ENCODE data around the gene CYP17A1.
"Not testable (repeated sequence)": the region's sequence is repeated elsewhere in the genome, so short reads cannot be mapped to it uniquely, and the experiment has no call there.

Gene CYP17A1, protein sequence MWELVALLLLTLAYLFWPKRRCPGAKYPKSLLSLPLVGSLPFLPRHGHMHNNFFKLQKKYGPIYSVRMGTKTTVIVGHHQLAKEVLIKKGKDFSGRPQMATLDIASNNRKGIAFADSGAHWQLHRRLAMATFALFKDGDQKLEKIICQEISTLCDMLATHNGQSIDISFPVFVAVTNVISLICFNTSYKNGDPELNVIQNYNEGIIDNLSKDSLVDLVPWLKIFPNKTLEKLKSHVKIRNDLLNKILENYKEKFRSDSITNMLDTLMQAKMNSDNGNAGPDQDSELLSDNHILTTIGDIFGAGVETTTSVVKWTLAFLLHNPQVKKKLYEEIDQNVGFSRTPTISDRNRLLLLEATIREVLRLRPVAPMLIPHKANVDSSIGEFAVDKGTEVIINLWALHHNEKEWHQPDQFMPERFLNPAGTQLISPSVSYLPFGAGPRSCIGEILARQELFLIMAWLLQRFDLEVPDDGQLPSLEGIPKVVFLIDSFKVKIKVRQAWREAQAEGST

DNA sequence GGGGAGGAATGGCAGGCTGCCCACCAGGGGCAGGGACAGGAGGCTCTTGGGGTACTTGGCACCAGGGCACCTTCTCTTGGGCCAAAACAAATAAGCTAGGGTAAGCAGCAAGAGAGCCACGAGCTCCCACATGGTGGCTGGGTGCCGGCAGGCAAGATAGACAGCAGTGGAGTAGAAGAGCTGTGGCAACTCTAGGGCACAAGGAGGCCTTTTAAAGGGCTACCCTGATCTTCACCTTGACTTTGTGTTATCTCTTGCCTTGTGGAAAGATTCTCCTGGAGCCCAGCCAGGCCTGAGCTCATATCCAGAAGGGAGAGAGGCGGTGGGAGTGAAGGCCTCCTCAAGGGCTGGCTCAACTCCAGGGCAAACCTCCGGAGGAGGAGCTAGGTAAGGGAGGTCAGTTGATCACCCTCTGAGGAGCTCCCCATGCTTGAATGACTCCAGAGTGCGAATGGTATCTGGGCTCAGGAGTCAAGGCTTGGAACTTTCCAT is at the start of gene CYP17A1:
Gene CYP17A1 (minus strand): TSS at position 184 of the 492 bp plus-strand sequence. CDS start 52 bp downstream, at position 132.
- no peak for DNase-seq (ENCODE audit: low read depth)

DNA sequence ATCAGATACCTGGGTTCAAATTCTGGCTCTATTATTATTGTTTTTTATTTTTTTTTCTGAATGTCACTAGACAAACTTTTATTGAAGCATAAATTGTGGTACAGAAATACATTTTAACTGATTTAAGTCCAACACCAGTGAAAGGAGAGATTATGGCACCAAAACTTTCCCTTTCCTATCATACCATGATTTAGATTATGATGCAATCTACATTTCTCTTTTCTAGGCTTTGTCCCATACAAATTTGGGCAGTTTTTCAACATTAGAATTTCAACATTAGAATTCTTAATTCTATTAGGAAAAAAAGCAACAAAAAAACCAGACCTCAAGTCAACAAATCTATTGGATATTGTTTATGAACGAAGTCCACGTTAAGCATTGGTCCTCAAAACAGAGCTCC is 43.0 kb upstream of the CYP17A1 start:
- DNase-seq (ENCODE audit: low read depth), result no peak

DNA sequence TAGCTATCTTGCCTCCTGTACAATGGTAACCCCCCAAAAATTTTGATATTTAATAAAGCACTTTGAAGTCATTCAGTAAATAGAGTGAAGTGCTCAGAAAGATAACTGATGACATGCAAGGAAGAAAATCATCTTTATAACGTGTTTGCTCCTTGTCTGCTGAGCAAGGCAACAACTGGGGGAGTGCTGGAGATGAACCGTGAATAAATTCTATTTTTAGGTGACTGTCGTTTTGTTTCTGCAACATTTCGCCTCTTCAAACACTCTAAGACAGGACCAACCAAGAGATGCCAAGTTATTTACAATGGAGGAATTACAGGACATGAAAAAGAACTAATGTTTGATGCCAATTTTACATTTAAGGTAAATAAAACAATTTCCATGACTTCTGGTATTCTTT is 41.4 kb upstream of the CYP17A1 start:
- DNase-seq (ENCODE audit: low read depth), result no peak

DNA sequence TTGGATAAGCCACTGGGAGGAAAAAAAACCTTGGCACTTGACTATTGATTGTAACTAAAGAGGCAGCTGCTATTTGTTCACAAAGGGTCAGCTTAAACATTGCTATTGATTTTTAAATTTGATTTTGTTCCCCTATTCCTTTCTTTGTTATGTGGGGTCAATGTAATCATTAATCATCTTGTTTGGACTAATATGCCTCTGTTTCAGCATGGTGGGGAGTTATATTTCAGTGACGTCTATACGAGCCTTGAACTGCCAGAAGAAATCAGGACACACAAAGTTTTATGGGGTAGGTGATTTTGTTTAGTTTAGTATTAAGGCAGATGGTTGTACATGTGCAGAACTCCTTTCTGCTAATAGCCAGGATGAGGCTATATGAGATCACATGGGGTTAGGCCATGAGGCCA is 39.5 kb upstream of the CYP17A1 start:
- no peak for DNase-seq (ENCODE audit: low read depth)

DNA sequence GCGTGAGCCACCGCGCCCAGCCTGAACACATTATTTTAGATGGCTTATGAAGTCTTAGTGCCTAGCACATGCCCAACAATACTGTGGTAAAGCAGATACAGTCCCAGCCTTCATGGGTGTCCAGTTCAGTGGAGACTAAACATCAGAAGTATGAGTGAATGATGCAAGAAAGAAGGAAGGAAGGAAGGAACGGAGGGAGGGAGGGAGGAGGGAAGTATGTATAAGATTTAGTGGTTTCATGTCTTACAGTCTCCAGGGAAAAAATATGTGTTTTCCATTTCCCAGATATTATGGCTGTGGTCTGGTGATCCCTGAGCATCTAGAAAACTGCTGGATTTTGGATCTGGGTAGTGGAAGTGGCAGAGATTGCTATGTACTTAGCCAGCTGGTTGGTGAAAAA is 35.0 kb upstream of the CYP17A1 start:
- no peak for DNase-seq (ENCODE audit: low read depth)

DNA sequence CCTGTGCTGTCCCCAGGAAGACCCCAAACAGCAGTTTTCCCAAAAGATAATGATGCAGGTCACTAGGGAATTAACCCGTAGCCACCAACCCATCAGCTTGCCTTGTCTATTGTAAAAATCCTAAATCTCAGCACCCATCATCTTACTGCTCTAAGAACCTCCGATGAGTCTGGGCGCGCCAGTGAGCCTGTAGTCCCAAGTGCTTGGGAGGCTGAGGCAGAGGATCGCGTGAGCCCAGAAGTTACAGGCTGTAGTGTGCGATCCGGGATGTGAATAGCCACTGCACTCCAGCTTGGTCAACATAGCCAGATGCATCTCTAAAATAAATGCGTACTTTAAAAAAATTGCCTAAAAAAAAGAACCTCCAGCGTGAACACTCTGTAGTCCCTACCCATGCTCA is 33.0 kb upstream of the CYP17A1 start:
- no peak for DNase-seq (ENCODE audit: low read depth)

DNA sequence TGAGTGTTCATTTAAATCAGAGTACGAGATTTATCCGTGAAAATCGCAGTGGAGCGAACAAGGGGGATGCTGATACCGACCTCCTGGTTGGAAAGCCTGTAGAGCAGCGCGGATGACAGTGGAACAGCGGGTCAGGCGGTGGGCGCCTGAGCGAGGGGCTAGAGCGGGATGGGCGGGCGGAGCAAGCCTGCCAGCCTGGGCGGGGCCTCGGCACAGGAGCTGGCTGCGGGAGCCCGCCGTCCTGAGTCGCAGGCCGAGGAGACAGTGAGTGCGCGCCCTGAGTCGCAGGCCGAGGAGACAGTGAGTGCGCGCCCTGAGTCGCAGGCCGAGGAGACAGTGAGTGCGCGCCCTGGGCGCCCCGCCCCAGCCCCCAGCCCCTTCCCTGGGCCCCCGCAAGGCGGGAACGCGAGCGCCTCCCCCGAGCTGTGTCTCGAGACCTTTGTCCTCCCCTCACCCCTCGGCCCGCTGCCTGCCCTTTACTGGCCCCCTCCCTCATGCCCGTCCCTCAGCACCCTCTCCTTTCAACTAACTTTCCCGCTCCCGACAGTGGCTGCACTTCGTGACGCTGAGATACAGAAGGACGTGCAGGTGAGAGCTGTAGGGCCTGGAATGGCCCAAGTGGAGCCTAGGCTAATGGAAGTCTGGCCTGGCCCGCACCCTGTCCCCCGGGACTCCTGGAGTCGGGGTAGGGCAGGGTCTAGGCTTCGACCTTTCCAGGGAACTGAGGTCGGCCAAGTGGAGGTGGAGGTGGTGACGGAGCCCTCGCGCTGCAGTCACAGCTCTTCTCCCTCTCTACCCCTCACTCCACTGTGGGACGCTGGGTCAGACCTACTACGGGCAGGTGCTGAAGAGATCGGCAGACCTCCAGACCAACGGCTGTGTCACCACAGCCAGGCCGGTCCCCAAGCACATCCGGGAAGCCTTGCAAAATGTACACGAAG is 32.3 kb upstream of the CYP17A1 start, which contains the start of gene AS3MT:
Gene AS3MT (plus strand): TSS at position 213 of the 941 bp plus-strand sequence. CDS start 123 bp downstream, at position 336.
- no peak for DNase-seq (ENCODE audit: low read depth)

DNA sequence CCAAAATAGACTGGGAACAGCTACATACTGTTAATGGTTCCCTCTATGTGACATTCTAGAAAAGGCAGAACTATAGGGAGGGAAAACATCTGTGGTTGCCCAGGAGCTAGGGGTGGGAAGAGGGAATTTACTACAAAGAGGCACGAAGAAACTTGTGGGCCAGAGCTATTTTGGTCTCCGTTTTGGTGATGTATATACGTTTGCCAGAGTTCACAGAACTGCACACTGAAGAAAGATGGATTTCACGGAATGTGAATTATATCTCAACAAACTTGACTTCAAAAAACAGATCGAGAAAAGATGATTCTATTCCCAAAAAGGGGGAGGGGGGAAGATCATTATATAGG is 31.7 kb upstream of the CYP17A1 start:
- DNase-seq (ENCODE audit: low read depth), result no peak

DNA sequence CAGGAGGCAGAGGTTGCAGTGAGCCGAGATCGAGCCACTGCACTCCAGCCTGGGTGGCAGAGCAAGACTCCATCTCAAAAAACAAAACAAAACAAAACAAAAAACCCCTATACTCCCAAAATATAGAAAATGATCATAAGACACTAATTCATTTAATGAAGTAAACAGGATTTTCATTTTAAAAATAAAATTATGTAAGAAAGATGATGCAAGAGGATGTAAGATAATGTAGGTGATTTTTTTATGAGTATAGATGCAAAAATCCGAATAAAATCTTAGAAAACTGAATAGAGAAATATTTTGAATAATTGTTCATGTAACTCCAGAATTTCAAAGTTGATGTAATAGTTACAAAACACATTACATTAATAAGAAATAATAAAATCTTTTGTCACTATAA is 28.4 kb upstream of the CYP17A1 start:
- no peak for DNase-seq (ENCODE audit: low read depth)

DNA sequence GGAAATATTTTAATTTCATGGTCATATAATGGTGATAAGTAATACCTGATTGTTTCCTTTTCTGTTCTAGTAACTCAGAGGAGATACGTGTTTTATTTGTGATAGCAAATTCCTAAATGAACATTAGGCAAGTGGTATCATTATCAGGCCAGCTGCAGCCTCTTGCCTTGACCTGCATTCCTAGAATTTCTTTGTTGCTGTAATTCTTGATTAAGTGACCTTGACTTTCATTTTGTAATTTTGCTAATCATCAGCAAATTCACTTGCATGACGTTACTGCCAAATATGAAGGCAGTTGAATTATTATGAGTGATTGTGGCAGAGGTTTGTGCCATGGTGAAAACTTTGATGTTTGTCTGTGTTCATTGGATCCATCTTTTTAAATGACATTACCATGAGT is 26.4 kb upstream of the CYP17A1 start:
- no peak for DNase-seq (ENCODE audit: low read depth)

DNA sequence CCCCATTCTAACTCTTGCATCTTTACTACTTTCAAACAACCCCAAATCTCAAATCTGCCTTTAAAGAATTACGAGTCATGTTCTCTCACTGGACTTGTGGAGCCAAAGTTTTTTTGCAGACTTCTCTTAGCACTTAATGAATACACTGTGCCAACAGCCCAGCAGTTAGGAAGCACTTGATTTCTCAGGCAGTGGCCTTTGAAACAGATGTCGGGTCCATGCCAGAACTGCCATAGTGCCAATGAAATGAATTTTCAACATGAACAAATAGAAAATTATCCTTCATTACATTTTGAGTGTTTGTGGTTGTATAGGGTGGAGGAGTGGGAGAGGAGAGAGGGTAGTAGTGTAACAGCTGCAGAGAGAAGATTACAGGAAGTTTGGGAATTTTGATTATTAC is 22.7 kb upstream of the CYP17A1 start:
- DNase-seq (ENCODE audit: low read depth), result no peak

DNA sequence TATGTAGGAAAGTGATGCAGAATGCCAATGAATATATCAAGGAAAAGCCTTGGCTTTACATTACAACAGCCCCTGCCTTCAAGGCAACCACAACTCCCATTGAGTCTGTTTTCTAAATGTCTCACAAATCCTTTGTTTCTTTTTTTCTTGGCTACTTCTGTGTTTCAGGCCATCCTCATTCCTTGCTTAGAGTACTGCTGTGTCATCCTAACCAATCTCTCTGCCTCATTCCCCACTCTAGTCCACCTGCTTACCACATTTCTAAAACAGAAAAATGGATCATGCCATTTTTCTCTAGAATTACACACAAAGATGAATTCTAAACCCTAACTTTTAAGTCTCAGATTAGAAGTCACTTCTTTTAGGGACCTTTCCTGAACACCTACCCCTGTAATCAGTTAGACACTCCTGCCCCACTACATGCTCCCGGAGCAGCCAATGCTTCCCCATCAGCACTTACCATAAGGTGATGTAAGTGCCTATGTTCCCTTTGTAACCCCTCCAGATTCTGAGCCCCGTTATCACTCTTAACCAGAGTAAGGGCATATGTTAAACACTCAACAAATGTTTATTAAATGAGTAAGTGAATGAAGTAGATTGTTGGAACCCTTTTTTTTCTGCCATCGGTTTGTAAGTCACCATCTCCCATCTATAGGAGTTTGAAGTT is 19.7 kb upstream of the CYP17A1 start:
- no peak for DNase-seq (ENCODE audit: low read depth)

DNA sequence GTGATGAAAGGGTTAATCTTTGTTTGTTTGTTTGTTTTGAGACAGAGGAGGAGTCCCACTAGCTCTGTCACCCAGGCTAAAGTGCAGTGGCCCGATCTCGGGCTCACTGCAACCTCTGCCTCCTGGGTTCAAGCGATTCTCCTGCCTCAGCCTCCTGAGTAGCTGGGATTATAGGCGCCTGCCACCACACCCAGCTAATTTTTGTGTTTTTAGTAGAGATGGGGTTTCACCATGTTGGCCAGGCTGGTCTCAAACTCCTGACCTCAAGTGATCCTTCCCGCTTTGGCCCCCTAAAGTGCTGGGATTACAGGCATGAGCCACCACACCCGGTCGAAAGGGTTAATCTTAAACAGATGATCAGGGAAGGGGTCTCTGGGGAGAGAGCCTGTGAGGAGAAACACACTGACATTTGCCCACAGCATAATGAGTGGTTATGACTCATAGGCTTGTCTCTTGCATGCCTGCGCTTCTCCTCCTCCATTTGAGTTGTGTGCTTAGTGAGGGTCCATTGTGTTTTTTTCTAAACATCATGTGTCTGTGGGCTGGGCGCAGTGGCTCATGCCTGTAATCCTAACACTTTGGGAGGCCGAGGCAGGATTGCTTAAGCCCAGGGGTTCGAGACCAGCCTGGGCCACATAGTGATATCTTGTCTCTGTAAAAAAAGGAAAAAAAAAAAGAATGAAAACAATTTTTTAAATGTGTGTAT is 18.7 kb upstream of the CYP17A1 start:
- not testable (repeated sequence) for DNase-seq (ENCODE audit: low read depth)

DNA sequence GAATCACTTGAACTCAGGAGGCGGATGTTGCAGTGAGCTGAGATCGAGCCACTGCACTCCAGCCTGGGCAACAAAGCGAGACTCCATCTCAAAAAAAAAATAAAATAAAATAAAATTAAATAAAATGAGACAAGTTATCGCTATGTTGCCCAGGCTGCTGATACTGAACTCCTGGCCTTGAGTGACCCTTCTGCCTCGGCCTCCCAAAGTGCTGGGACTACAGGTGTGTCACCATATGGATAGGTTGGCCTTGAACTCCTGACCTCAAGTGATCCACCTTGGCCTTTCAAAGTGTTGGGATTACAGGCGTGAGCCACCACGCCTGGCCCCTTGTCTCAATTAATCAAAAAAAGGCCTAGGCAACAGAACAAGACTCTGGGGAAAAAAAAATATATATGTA is 16.0 kb upstream of the CYP17A1 start:
- DNase-seq (ENCODE audit: low read depth), result not testable (repeated sequence)

DNA sequence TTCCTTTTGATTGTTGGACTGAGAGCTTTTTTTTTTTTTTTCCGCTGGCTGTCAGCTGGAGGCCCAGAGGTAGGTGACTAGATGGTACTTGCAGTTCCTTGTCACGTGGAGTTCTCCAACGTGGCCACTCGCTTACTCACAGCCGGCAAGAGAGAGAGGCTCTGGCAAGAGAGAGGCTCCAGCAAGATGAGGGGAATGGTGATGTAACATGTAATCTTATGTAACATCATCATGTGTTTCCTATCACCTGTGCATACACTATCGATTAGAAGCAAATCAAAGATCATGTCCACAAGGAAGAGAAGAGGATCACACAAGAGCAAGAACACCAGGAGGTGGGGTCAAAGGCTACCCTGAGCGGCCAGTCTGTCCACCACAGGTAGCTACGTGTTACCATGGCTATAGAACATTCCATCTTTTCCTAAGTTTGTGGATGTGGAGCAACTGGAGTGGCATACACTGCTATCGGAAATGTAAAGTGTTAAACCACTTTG is 12.9 kb upstream of the CYP17A1 start:
- DNase-seq (ENCODE audit: low read depth), result no peak

DNA sequence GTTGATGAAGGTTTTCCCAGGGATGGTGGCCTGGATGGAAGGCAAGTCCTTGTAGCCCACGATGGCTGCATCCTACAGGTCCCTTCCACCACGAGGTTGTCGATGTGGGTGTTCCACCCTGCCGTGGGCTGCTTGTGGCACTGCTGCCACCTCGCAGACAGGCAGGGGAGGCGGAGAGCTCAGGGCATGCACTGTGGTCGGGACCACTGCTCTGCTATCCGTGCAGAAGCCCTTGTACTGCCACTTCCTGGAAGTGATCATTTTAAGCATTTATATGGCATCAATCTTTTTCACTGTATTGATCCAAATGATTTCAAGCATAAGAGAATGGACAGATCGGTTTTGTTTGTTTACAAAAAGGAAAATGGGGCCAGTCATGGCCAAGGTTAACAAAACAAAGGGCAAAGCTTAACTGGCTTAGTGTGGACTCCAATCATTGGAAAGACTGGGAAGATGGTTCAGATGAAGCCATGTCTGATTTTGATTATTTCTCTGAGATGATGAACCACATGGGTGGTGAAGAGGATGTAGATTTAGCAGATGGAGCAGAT is 8.2 kb upstream of the CYP17A1 start:
- DNase-seq (ENCODE audit: low read depth), result no peak

DNA sequence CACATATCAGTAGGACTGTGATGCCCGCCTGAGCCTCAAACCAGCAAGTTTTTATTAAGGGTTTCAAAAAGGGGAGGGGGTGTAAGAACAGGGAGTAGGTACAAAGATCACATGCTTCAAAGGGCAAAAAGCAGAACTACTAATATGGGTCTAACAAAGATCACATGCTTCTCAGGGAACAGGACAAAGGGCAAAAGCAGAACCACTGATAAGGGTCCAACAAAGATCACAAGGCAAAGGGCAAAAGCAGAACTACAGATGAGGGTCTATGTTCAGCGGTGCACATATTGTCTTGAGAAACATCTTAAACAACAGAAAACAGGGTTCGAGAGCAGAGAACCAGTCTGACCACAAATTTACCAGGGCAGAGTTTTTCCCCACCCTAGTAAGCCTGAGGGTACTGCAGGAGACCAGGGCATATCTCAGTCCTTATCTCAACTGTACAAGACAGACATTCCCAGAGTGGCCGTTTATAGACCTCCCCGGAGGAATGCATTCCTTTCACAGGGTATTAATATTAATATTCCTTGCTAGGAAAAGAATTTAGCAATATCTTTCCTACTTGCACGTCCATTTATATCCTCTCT is 7.1 kb upstream of the CYP17A1 start:
- not testable (repeated sequence) for DNase-seq (ENCODE audit: low read depth)

DNA sequence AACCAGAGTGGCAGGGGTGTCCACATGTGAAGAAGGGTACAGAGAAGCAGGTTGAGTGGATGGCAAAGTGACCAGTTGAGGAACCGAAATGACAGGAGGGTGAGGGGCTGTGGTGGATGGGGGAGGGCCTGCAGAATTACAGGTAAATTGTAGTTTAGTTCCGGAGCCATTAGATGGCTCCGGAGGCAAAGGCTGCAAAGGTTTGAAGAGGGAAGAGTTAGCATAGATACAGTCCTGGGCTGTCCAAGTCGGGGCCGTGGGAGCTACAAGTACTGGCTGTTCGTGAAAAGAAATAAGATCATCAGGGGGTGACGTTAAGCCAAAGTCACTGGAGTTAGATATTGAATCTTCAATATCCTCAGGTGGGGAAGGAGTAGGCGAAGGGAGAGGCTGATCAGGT is 5.9 kb upstream of the CYP17A1 start:
- not testable (repeated sequence) for DNase-seq (ENCODE audit: low read depth)

DNA sequence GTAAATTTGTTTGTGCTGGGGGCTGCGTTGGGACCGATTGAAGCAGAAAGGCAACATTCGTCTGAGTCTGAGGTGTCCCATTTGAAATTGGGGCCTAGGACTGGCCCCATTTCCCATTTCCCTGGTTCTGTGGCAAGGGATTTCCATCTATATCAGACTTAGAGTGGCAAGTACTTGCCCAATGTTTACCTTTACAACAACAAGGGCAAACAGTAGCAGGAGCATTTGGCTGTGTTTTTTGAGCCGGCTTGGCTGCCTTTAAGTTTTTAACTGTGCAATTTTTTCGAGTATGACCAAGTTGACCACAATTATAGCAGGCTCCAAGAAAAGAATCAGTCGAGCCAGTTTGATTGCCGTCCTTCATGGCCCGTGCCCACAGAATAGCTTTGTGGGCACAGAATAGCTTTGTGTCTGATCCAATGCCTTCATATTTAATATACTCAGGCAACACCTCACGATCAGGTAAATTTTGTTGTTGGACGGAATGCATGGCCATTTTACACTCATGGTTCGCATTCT is 4.7 kb upstream of the CYP17A1 start:
- DNase-seq (ENCODE audit: low read depth), result no peak

DNA sequence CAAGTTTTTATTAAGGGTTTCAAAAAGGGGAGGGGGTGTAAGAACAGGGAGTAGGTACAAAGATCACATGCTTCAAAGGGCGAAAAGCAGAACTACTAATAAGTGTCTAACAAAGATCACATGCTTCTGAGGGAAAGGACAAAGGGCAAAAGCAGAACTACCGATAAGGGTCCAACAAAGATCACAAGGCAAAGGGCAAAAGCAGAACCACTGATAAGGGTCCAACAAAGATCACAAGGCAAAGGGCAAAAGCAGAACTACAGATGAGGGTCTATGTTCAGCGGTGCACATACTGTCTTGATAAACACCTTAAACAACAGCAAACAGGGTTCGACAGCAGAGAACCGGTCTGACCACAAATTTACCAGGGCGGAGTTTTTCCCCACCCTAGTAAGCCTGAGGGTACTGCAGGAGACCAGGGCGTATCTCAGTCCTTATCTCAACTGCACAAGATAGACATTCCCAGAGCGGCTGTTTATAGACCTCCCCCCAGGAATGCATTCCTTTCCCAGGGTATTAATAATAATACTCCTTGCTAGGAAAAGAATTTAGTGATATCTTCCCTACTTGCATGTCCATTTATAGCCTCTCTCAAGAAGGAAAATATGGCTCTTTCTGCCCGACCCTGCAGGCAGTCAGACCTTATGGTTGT is 1.2 kb upstream of the CYP17A1 start:
- DNase-seq (ENCODE audit: low read depth), result not testable (repeated sequence)

Measured in stimulated activated CD8-positive, alpha-beta memory T cell treated with anti-CD3 and anti-CD28 coated beads, Interleukin-15, amount 100 ng/mL, for 1 hour (primary cell).